Esophagus mucosa (tissue), 1 donor: ENCODE results near the gene GNPDA1. TPM values are rescaled to one million over a fixed set of nuclear protein-coding genes. Genes with fewer than 3 reads are reported as not detected.
"Not testable (repeated sequence)": the region's sequence is repeated elsewhere in the genome, so short reads cannot be mapped to it uniquely, and the experiment has no call there.

ENCODE experiments used
- ATAC-seq: fragments of 200-7000 bp; cut with Tn5 transposase; one replicate; pipeline ENCODE4 v1.9.1; 2020
- total RNA-seq: library from RNA; stranded (reverse); gene quantifications from one replicate; pipeline ENCODE4 v1.2.4, GENCODE V29; 2023
- donor health status: DM: yes; HTN: yes; CAD: no.

The GNPDA1 gene
- 12.9 TPM for total RNA-seq

GRCh38 chr5:142012792-142013388, at the start of gene GNPDA1:
TSS of gene GNPDA1 (minus strand) at chr5:142013027. CDS start at chr5:142012035, 992 bp downstream.
- ATAC-seq = peak; percentile 86

- no peak for ATAC-seq
These were observed 46.6 kb upstream of the GNPDA1 start for GRCh38 chr5:142059304-142059940.

GRCh38 chr5:142057697-142058056, 44.9 kb upstream of the GNPDA1 start:
- ATAC-seq = no peak

GRCh38 chr5:142056816-142057696, 44.2 kb upstream of the GNPDA1 start:
- no peak for ATAC-seq

- no peak for ATAC-seq
These were observed 42.5 kb upstream of the GNPDA1 start for GRCh38 chr5:142055301-142055700.

GRCh38 chr5:142053426-142054151, 40.8 kb upstream of the GNPDA1 start:
- peak; percentile 15 for ATAC-seq

GRCh38 chr5:142052026-142052425, 39.2 kb upstream of the GNPDA1 start:
- ATAC-seq = not testable (repeated sequence)

- no peak for ATAC-seq
These were observed 35.4 kb upstream of the GNPDA1 start for GRCh38 chr5:142048272-142048671.

- peak; percentile 63 for ATAC-seq
These were observed 33.4 kb upstream of the GNPDA1 start for GRCh38 chr5:142046191-142046590.

- ATAC-seq = not testable (repeated sequence)
These were observed 28.1 kb upstream of the GNPDA1 start for GRCh38 chr5:142040881-142041280.

- no peak for ATAC-seq
These were observed 27.5 kb upstream of the GNPDA1 start for GRCh38 chr5:142040285-142040684.

GRCh38 chr5:142038735-142039134, 25.9 kb upstream of the GNPDA1 start:
- no peak for ATAC-seq

- ATAC-seq = not testable (repeated sequence)
These were observed 24.8 kb upstream of the GNPDA1 start for GRCh38 chr5:142037599-142037998.

GRCh38 chr5:142036918-142037317, 24.1 kb upstream of the GNPDA1 start:
- ATAC-seq = no peak

GRCh38 chr5:142034994-142035393, 22.2 kb upstream of the GNPDA1 start:
- ATAC-seq = no peak

GRCh38 chr5:142033632-142034567, 21.1 kb upstream of the GNPDA1 start:
- not testable (repeated sequence) for ATAC-seq

GRCh38 chr5:142032747-142033631, 20.2 kb upstream of the GNPDA1 start:
- ATAC-seq = no peak

GRCh38 chr5:142032150-142032549, 19.3 kb upstream of the GNPDA1 start:
- ATAC-seq = no peak

- no peak for ATAC-seq
These were observed 12.8 kb upstream of the GNPDA1 start for GRCh38 chr5:142025637-142026036.

GRCh38 chr5:142024771-142025304, 12.0 kb upstream of the GNPDA1 start:
- ATAC-seq = peak; percentile 95
